ENCODE data around the gene TNFRSF1B. TPM values are rescaled to one million over a fixed set of nuclear protein-coding genes. Genes with fewer than 3 reads are reported as not detected.

TNFRSF1B gene
- total RNA-seq, 1 donor from 2014 or later: 5.1 TPM

GRCh38 chr1:12206238-12206637 lies 39.4 kb downstream of the TNFRSF1B start:
- peaks cover 6% of the 10 kb centered on the region for H3K4me1 Mint-ChIP-seq (ENCODE audit: low read depth, unreplicated experiment)
- no peak overlapping the region for H3K4me3 Mint-ChIP-seq (ENCODE audit: unreplicated experiment)
- H3K27me3 Mint-ChIP-seq (ENCODE audit: unreplicated experiment): peaks cover 2% of the 10 kb centered on the region
- H3K9me3 Mint-ChIP-seq (ENCODE audit: unreplicated experiment): peaks cover 2% of the 10 kb centered on the region
- TF ChIP-seq CTCF (IDR thresholded peaks at IDR 0.05; ENCODE audit: partially characterized antibody, unreplicated experiment): no peak
- H3K27ac Mint-ChIP-seq (ENCODE audit: unreplicated experiment): no peak overlapping the region
- H3K36me3 Mint-ChIP-seq (ENCODE audit: unreplicated experiment): no peaks in the 10 kb centered on the region
- DNase-seq: no peak

GRCh38 chr1:12206792-12207424 lies 40.1 kb downstream of the TNFRSF1B start:
- Mint-ChIP-seq H3K36me3 (ENCODE audit: unreplicated experiment) (no peaks in the 10 kb centered on the region), H3K27ac (ENCODE audit: unreplicated experiment) (no peak overlapping the region), H3K9me3 (ENCODE audit: unreplicated experiment) (peaks cover 2% of the 10 kb centered on the region), H3K27me3 (ENCODE audit: unreplicated experiment) (peaks cover 2% of the 10 kb centered on the region), H3K4me1 (ENCODE audit: low read depth, unreplicated experiment) (peaks cover 6% of the 10 kb centered on the region), H3K4me3 (ENCODE audit: unreplicated experiment) (no peak overlapping the region)
- DNase-seq: no peak
- no peak for TF ChIP-seq CTCF (IDR thresholded peaks at IDR 0.05; ENCODE audit: partially characterized antibody, unreplicated experiment)

- Mint-ChIP-seq H3K36me3 (ENCODE audit: unreplicated experiment) (no peaks in the 10 kb centered on the region), H3K27ac (ENCODE audit: unreplicated experiment) (no peak overlapping the region), H3K9me3 (ENCODE audit: unreplicated experiment) (peaks cover 2% of the 10 kb centered on the region), H3K27me3 (ENCODE audit: unreplicated experiment) (peaks cover 6% of the 10 kb centered on the region), H3K4me3 (ENCODE audit: unreplicated experiment) (no peak overlapping the region), H3K4me1 (ENCODE audit: low read depth, unreplicated experiment) (peaks cover 6% of the 10 kb centered on the region)
- no peak for TF ChIP-seq CTCF (IDR thresholded peaks at IDR 0.05; ENCODE audit: partially characterized antibody, unreplicated experiment)
- DNase-seq: no peak
Observed at GRCh38 chr1:12208271-12208670, 41.5 kb downstream of the TNFRSF1B start.

GRCh38 chr1:12208764-12209494 lies 42.1 kb downstream of the TNFRSF1B start:
- H3K4me1 Mint-ChIP-seq (ENCODE audit: low read depth, unreplicated experiment): peaks cover 6% of the 10 kb centered on the region
- H3K27ac Mint-ChIP-seq (ENCODE audit: unreplicated experiment): no peak overlapping the region
- peak; percentile 95 for TF ChIP-seq CTCF (IDR thresholded peaks at IDR 0.05; ENCODE audit: partially characterized antibody, unreplicated experiment)

GRCh38 chr1:12209495-12209832 lies 42.7 kb downstream of the TNFRSF1B start:
- Mint-ChIP-seq H3K4me3 (ENCODE audit: unreplicated experiment) (no peak overlapping the region), H3K9me3 (ENCODE audit: unreplicated experiment) (peaks cover 3% of the 10 kb centered on the region), H3K4me1 (ENCODE audit: low read depth, unreplicated experiment) (peaks cover 6% of the 10 kb centered on the region), H3K27me3 (ENCODE audit: unreplicated experiment) (peaks cover 7% of the 10 kb centered on the region), H3K36me3 (ENCODE audit: unreplicated experiment) (no peaks in the 10 kb centered on the region), H3K27ac (ENCODE audit: unreplicated experiment) (no peak overlapping the region)
- DNase-seq: no peak
- TF ChIP-seq CTCF (IDR thresholded peaks at IDR 0.05; ENCODE audit: partially characterized antibody, unreplicated experiment): no peak

More at GRCh38 chr1:12208764-12209494, 42.1 kb downstream of the TNFRSF1B start:
- peak; percentile 93 for DNase-seq
- H3K27me3 Mint-ChIP-seq (ENCODE audit: unreplicated experiment): peaks cover 6% of the 10 kb centered on the region
- no peak overlapping the region for H3K4me3 Mint-ChIP-seq (ENCODE audit: unreplicated experiment)
- no peaks in the 10 kb centered on the region for H3K36me3 Mint-ChIP-seq (ENCODE audit: unreplicated experiment)
- peaks cover 2% of the 10 kb centered on the region for H3K9me3 Mint-ChIP-seq (ENCODE audit: unreplicated experiment)
